ENCODE measurements around the gene FAM120AOS. TPM values are rescaled to one million over a fixed set of nuclear protein-coding genes. Genes with fewer than 3 reads are reported as not detected.
A peak's percentile ranks its signal among the peaks of the same experiment; 100 is the strongest.

The FAM120AOS gene
- total RNA-seq, 1 experiment from 2014 or later: 70.7 TPM

DNA sequence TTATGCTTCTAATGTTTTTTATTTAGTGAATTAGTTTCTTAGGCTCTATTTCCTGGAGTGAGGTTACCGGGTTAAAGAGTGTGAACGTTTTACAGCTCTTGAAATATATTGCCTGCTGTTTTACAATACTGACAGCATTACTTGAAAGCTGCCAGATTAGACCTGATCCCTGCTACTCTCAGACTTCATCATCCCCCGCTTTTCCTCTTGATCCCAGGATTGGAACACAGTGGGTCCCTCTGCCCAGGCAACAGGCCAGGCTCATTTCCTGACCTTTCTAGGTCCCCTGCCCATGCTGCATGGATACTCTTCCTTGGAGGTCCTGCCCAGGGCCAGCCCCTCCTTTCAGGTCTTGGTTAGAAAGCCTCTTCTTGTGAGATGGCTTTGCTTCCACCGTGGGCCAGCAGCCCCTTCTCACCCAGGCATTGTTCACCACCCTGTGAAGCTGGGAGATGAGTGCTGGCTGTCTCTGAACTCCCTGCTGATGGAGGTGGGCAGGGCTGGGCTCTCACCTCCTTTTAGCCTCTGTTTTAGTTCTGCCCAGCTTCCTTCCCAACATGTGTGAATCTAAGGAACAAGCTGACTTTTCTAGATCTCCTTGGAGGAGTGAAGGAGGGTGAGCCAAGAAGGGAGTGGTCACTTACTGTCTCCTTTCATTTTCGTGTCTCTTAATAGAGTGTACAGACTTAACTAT is 15.5 kb upstream of the FAM120AOS start:
- in situ Hi-C loops (cut with HindIII; ENCODE audit: low sequenced_read_pairs): no loop called here
- no peak for DNase-seq (ENCODE audit: low spot score)

DNA sequence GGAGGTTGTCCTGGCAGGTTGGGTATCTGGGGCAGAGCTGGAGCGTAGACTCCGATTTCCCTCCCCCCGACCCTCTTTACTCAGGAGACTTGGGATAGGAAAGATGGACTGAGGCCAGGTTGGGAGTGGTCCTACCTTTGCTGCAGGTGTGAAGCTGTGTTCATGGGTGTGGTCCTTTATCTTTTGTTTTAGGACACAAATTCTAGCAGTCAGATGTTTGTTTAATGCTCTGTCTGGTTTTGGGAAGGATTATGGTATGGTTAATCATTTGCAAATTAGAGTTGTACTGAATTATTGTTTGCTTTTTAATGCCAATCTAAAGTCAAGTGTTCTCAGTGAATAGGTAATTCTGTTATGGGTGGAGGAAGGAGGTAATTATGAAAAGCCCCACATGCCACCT is 14.1 kb upstream of the FAM120AOS start:
- in situ Hi-C loops (cut with HindIII; ENCODE audit: low sequenced_read_pairs): no loop called here

DNA sequence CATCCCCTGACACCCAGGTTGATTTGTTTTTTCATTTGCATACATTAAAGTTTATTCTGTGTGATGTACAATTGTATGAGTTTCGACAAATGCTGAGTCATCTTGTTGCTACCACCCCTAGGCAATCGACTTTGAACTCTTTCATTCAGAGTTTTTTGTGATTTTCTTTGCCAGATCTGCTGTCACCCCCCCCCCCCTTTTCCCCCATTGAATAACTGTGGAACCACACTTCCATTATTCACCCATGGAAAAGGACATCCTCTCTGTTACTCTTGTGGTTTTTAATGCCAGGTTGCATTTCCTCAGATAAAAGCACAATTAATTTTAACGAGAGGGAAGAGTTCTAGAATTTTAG is 13.7 kb upstream of the FAM120AOS start:
- in situ Hi-C loops (cut with HindIII; ENCODE audit: low sequenced_read_pairs): no loop called here
- no peak for DNase-seq (ENCODE audit: low spot score)

More for the DNA sequence above, 14.1 kb upstream of the FAM120AOS start:
- DNase-seq (ENCODE audit: low spot score): no peak

DNA sequence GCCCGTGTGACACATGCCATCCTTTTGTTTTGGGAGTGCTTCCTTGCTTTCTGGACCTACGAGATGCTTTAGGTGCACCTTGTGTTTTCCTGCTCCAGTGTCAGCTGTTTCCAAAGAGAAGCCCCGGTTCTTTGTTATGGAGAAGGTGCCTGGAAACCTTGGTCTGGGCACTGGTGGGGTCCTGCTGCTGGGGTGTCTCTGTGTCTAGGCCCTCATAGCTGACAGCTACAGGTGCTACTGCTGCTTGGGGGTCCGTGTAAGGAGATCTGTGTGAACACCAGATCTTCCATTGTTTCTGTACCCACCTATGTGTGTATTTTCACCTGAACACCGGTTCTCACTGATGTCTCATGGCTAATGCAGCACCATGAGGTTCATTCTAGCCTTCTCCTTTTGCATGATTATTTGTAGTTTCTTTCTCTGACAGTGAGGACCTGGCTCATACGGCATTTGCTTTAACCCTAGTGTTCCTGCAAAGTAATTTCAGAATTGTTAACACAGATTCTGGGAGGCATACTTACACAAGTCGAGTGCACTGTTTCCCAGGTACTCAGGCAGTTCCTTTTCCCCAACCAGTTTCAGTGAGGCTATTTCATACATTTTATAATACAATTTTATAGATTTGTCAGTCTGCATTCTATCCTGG is 13.2 kb upstream of the FAM120AOS start:
- no peak for DNase-seq (ENCODE audit: low spot score)
- in situ Hi-C loops (cut with HindIII; ENCODE audit: low sequenced_read_pairs): no loop called here

DNA sequence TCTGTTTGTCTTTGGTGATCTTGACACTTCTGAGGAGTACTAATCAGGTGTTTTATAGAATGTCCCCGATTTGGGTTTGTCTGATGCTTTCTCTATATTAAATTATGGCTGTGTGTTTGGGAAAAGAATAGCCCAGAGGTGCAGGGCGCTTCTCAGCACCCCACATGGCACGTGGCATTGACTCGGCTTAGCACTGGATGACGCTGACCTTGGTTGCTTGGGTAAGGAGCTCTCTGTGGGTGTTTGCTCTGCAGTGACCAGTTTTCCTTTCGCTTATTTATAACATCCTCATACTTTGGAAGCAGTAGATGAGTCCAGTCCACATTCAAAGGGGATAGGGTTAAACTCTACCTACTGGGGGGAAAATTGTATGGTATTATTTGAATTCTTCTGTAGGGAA is 12.5 kb upstream of the FAM120AOS start:
- in situ Hi-C loops (cut with HindIII; ENCODE audit: low sequenced_read_pairs): no loop called here
- DNase-seq (ENCODE audit: low spot score): no peak

DNA sequence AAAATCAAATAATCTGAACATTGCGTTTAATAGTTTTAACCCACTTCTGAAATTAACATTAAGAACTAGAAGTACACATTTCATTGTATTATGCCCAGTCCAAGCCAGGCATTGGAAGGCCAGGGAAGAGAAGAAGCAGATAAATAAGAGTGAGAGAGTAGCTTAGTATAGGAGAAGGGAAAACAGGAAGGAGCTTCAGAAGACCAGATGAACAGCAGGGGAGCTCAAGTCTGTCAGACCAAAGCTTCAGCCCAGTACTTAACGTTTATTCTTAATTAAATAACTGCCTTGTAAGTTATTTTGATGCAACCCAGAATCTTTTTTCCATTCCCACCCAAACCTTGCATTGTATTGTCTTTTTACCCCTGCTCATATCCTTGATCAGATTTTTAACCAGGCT is 11.5 kb upstream of the FAM120AOS start:
- in situ Hi-C loops (cut with HindIII; ENCODE audit: low sequenced_read_pairs): no loop called here
- DNase-seq (ENCODE audit: low spot score): no peak

DNA sequence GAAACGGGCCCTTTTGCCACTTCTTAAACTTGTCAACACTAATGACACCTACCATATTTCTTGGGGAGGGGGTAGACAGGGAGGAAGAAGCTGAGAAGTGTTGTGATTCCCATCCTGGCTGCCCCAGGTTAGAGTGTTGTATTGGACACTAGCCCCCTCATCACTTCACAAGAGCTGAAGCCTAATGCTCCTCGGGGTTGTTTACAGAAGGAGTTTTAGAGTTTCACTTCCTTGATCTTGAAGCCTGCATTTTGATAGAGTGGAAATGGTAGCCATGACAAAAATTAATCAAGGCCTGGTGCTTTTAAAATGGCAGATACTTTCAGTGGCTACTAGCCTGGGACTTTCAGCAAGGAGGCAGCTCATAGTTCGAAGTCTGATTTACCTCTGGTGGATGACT is 11.0 kb upstream of the FAM120AOS start:
- in situ Hi-C loops (cut with HindIII; ENCODE audit: low sequenced_read_pairs): no loop called here
- no peak for DNase-seq (ENCODE audit: low spot score)

DNA sequence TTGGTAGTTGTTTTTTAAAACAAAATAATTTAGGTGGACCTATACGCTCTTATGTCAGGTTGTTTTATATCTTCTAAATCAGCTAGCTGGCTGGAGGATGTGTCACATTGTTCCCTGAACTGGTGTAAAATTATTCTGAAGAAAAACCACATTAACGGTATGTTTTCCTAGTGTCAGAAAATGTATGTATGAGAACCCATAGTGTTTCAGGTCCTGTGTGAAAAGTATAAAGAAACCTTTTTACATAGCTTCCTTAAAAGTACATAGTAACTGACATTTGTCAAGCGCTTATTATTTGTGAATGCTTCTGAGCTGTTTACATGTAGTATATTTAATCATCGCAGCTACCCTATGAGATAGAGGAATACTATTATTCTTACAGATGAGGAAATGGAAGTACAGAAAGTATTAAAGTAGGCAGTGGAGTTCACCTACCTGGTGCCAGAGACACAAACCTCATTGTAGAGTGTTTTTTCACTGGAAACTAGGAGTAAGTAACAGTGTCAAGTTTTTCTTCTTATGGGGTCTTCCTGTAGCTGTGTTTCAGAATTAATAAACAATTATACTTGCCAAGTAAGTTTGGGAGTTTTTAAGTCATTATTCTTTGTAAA is 10.4 kb upstream of the FAM120AOS start:
- in situ Hi-C loops (cut with HindIII; ENCODE audit: low sequenced_read_pairs): no loop called here
- no peak for DNase-seq (ENCODE audit: low spot score)

DNA sequence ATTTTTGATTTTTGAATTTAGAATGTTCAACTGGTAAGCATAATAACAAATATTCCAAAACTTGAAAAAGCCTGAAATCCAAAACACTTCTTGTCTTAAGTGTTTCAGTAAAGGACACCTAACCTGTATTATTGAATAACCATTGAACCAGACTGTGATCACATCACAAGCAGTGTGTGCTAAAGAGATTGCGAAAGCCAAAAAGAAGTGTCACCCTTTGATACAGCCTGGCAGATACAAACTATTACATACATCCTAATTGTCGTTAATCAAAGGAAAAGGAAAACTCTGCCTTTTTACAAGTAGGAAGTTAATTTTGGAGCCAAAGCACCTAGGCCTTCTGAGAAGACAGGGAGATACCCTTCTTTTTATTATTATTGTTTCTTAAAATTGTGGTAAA is 8.4 kb upstream of the FAM120AOS start:
- no peak for DNase-seq (ENCODE audit: low spot score)
- in situ Hi-C loops (cut with HindIII; ENCODE audit: low sequenced_read_pairs): no loop called here

DNA sequence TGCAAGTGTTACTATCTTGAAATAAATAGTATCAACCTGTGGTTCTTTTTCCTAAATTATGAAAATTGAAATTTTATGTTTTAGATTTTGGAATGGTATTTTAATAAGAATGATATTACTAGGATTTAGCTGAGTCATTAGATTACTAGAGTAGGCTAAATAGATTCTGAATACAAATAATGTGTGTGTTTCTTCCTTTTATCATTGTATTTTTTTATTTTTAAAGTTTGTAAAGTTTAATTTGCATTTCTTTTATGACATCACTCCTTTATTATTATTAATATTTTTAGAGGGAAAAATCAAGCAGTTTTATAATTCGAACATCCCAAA is 8.0 kb upstream of the FAM120AOS start:
- in situ Hi-C loops (cut with HindIII; ENCODE audit: low sequenced_read_pairs): no loop called here
- DNase-seq (ENCODE audit: low spot score): no peak

DNA sequence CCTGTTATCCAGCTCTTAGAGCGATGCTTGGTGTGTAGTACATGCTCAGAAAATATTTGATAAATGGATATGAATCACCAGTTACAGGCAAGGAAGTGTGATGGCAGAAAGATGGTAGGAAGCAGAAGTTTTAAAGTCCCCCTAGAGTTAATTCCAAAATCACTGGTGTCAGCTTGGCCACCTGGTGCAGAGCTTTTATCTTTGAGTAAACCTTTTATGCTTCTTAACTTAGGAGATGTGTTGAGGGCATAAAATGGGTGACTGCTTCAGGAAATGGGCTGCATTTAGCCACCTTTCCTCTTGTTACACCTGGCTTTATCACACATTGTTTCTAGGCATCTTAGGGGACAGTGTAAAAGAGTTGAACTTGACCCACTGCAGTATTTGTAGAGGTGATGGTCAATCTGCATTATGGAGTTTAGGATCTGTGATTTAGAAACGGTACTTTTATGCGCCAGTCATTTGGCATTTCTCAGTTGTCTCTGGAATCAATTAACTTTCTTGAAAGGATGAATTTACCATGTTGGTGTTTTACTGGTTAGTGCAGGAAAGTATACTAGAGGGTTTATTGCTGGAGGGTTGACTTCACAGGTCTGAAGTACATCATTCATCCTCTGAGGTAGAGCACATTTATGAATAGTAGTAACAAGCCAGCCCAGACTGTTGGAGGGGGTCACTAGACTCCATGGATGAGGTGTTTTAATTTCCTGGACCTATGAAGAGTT is 7.5 kb upstream of the FAM120AOS start:
- in situ Hi-C loops (cut with HindIII; ENCODE audit: low sequenced_read_pairs): no loop called here
- no peak for DNase-seq (ENCODE audit: low spot score)

DNA sequence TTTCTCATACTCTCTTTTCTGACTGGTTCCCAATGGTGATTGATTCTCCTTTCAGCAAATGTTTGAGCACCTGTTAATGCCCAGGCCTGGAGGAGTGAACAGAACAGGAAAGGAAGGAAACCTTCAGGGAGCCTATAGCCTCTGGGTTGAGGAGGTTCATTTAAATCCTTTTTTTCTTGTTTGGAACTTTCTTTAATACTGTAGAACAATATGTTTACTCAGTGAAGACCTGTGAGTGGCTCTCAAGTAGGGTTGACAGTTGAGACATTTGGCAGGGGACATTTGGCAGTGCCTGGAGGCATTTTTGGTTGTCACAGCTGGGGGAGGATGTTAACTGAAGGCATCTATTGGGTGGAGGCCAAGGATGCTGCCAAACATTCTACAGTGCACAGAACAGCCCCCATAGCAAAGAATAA is 6.1 kb upstream of the FAM120AOS start:
- in situ Hi-C loops (cut with HindIII; ENCODE audit: low sequenced_read_pairs): no loop called here
- no peak for DNase-seq (ENCODE audit: low spot score)

DNA sequence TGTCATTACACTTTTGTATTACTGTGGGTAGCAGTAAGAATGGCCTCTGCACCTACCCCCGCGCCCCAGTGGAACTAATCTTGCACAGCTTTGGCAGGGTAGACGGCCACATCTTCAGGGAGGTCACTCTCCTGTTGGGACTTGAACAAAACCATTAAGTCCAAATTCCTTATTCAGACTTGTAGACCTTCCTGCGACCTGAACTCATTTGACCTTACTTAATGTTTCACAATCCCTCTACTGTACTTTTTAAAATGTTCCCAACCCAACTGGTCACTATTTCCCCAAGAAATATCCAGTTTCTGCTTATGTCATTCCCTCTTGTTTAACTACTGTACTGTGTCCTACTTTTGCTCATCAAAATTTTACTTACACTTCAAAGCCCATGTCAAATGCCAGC is 5.3 kb upstream of the FAM120AOS start:
- in situ Hi-C loops (cut with HindIII; ENCODE audit: low sequenced_read_pairs): no loop called here
- no peak for DNase-seq (ENCODE audit: low spot score)

DNA sequence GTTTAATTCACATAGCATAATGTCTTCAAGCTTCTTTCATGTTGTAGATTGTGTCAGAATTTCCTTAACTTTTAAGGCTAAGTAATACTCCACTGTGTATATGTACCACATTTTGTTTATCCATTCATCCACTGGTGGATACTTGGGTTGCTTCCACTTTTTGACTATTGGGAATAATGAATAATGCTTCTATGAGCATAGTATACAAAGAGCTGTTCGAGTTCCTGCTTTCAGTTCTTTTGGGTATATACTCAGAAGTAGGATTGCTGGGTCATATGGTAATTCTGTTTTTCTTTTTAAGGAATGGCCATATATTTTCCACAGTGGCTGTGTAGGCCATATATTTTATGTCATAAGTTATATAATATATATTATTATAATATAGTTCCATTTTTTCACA is 3.6 kb upstream of the FAM120AOS start:
- in situ Hi-C loops (cut with HindIII; ENCODE audit: low sequenced_read_pairs): no loop called here
- no peak for DNase-seq (ENCODE audit: low spot score)

DNA sequence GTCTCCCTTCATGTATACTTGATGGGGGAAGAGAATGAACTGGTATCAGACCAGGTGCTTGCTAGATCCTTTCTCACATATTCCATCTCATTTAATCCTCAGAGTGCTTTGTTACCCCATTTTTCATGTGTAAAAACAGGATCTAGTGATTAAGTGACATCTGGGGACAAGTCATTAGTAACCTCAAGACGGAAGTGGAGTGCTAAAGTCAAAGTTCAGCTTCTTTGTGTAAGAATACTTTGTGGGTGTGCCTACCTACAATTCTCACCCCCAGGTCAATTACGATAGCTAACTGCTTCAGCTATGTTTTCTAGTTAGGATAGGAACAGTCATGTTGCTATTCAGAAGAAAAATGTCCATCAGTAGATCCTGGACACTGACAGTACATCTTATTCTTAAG is 3.1 kb upstream of the FAM120AOS start:
- DNase-seq (ENCODE audit: low spot score): no peak
- in situ Hi-C loops (cut with HindIII; ENCODE audit: low sequenced_read_pairs): no loop called here

DNA sequence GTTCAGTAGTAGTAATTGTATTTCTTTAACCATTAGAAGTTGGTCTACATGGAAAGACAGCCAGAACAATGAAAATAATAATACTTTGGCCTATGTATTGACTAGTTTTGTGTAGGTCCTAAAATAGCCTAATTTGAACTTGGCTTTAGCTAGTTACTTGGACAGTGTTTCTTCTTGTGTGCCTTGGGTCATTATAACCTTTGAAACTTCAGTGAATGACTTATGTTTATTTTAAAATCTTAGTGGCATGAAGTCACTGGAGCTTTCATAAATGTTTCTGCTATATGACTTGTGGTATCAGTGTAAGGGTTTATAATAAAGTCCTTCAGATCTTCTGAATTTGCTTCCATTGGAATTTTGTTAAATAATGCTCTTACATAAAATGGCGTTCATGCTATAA is 2.6 kb upstream of the FAM120AOS start:
- in situ Hi-C loops (cut with HindIII; ENCODE audit: low sequenced_read_pairs): no loop called here
- DNase-seq (ENCODE audit: low spot score): no peak

DNA sequence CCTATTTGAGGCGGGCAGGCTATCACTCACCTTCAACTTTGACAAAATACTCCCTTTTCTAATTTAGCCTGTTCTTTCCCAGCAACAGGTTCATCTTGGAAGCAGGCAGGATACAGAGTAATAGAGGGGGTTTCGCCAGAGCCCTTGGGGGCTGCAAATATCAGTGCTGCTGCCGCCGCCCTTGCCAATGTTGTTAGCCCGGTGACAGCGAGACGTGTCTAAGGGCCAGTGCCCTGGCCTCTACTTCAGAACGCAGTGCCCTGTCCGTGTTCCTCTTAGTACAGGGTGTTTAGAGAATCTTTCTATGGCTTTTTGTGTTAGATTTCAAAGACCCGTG is 703 bp downstream of the FAM120AOS start:
- in situ Hi-C loops (cut with HindIII; ENCODE audit: low sequenced_read_pairs): no loop called here
- no peak for DNase-seq (ENCODE audit: low spot score)

DNA sequence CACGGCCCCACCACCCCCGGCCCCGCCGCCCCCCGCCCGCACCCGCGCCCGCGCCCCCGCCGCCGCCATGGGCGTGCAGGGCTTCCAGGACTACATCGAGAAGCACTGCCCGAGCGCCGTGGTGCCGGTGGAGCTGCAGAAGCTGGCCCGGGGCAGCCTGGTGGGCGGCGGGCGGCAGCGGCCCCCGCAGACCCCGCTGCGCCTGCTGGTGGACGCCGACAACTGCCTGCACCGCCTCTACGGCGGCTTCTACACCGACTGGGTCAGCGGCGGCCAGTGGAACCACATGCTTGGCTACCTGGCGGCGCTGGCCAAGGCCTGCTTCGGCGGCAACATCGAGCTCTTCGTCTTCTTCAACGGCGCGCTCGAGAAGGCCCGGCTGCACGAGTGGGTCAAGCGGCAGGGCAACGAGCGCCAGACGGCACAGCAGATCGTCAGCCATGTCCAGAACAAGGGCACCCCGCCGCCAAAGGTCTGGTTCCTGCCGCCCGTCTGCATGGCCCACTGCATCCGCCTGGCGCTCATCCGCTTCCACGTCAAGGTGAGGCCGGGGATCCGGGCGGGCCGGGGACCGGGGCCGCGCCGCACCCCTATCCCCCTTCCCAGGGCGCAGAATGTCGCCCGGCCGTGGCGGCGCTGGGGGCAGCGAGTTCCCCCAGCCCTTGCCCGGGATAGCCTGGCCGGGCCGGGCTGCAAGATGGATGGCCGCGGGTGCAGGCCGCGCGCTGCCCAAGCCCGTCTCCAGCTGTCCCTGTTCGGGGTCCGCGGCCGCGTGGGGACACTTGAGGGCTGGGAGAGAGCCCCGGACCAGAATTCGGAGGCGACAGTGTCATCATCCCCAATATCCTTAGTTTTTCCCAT is 1.3 kb downstream of the FAM120AOS start:
- DNase-seq (ENCODE audit: low spot score): peak; percentile 66
- in situ Hi-C loops (cut with HindIII; ENCODE audit: low sequenced_read_pairs): no loop called here

DNA sequence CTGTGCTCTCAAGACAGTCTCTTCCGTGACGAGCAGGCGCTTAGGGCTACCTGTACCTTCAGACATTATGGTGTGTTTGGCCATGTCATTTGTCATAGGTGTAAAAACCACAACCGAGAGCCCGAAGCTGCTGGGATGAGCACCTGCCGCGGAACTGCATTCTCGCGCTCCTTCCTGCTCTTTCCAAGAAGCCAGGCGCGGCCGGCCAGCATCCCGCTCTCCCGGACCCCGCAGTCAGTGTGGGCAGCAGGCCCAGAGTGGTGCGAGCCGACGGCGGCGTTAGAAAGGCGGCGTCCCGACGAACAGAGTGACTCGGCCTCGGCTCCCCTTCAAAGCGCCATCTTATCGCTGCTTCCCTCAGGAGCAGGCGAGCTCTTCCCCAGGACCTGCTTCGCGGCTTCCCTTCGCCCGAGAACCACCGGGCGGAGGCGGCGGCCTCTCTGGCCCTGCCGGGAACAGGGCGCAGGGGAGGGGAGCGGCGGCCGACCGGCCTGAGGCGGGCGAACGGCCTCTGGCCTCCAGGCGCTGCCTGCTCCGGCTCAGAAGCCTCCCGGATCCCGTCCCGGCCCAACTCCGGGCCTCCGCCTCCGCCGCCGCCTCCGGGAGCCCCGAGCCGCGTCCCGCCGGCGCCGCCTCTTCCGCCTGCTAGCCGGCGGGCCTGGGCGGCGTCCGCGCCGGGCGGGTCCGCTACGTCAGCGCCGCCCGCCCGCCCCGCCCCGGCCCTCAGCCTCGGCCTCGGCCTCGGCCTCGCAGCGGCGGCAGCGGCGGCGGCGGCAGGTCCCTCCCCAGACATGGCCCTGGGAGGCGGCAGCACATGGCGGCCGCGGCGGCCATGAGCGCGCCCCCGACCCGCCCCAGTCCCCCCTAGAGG is 2.2 kb downstream of the FAM120AOS start, which contains the start of gene FAM120A:
Gene FAM120A, plus strand, starts transcription at position 741 of the 871 bp plus-strand sequence. CDS start 231 bp downstream, outside the sequence.
- in situ Hi-C loops (cut with HindIII; ENCODE audit: low sequenced_read_pairs): no loop called here
- peak; percentile 72 for DNase-seq (ENCODE audit: low spot score)
